H1 (cell line): Measurements from ENCODE around the gene NOB1. TPM values are rescaled to one million over a fixed set of nuclear protein-coding genes. Genes with fewer than 3 reads are reported as not detected.

Source experiments
- CTCF ChIA-PET: fragments of 300-600 bp; sonication (Branson Sonifier 250); formaldehyde crosslinking; loops from one replicate; lab custom pipeline; 2021; ENCODE audit not compliant: partially characterized antibody; lab: Charles Lee
- POLR2A ChIA-PET: fragments of 300-600 bp; sonication (Branson Sonifier 250); formaldehyde crosslinking; loops from one replicate; lab custom pipeline; 2021; ENCODE audit warnings: inconsistent platforms; ENCODE audit not compliant: partially characterized antibody; lab: Charles Lee
- DNase-seq, 2 experiments: peaks; one replicate each; pipeline versions ENCODE4 v3.0.0 to v3.0.0-alpha.2; 2010 to 2022; ENCODE audit warnings: low spot score in 2 of 2, low read depth in 1 of 2, mixed read lengths in 1 of 2
- FAIRE-seq: peaks from 2 replicates; lab custom pipeline; 2011; peaks lifted over from hg19 to GRCh38; lab: Jason Lieb, UNC
- H2AFZ ChIP-seq: 2 replicates; pipeline ENCODE4 v1.8.1; 2012; ENCODE audit warnings: low read length, inconsistent platforms
- H2AK5ac ChIP-seq: 2 replicates; pipeline ENCODE4 v1.6.1; 2013; ENCODE audit warnings: low read depth, low read length
- H2BK120ac ChIP-seq: replicated peaks from 2 replicates; pipeline ENCODE3; 2013; ENCODE audit warnings: low read depth, low read length, inconsistent platforms
- H2BK12ac ChIP-seq: 2 replicates; pipeline ENCODE4 v1.6.1; 2013; ENCODE audit warnings: low read depth, low read length
- H2BK15ac ChIP-seq: 2 replicates; pipeline ENCODE4 v1.6.1; 2013; ENCODE audit warnings: low read length
- H2BK20ac ChIP-seq: 2 replicates; pipeline ENCODE4 v1.6.1; 2013; ENCODE audit warnings: low read length
- H2BK5ac ChIP-seq: 2 replicates; pipeline ENCODE4 v1.6.1; 2013; ENCODE audit warnings: low read depth, low read length
- H3K14ac ChIP-seq: 2 replicates; pipeline ENCODE4 v1.6.1; 2013; ENCODE audit warnings: inconsistent platforms; ENCODE audit not compliant: insufficient read length
- H3K18ac ChIP-seq: 2 replicates; pipeline ENCODE4 v1.6.1; 2013; ENCODE audit warnings: low read length; ENCODE audit errors: extremely low read depth
- H3K23ac ChIP-seq: 2 replicates; pipeline ENCODE4 v1.6.1; 2013; ENCODE audit warnings: inconsistent platforms; ENCODE audit not compliant: insufficient read length
- H3K23me2 ChIP-seq: 2 replicates; pipeline ENCODE4 v1.6.1; 2013; ENCODE audit warnings: low read depth, low read length
- H3K27ac ChIP-seq: 2 replicates; pipeline ENCODE4 v1.6.1; 2011; ENCODE audit warnings: low read depth, low read length, inconsistent platforms
- H3K27me3 ChIP-seq, 4 experiments: replicated peaks in 1 of 4; 1 replicate in 1 of 4; 2 replicates in 3 of 4; pipeline versions ENCODE4 v1.6.1 to v1.8.1; 2011 to 2013; ENCODE audit warnings: low read length in 3 of 4, mild to moderate bottlenecking in 3 of 4, inconsistent platforms in 2 of 4, mixed read lengths in 2 of 4, moderate library complexity in 1 of 4; ENCODE audit not compliant: control insufficient read depth in 3 of 4, insufficient read depth in 3 of 4; ENCODE audit errors: extremely low read depth in 1 of 4
- H3K36me3 ChIP-seq, 4 experiments: 2 replicates each; pipeline versions ENCODE4 v1.6.1 to v1.8.1; 2011 to 2013; ENCODE audit warnings: mild to moderate bottlenecking in 4 of 4, low read length in 3 of 4, moderate library complexity in 2 of 4, control low read depth in 1 of 4, inconsistent platforms in 1 of 4; ENCODE audit not compliant: insufficient read depth in 4 of 4, control insufficient read depth in 2 of 4
- H3K4ac ChIP-seq: replicated peaks from 2 replicates; pipeline ENCODE3; 2013; ENCODE audit warnings: low read length, low read depth, mixed read lengths, inconsistent platforms; ENCODE audit not compliant: insufficient read length
- H3K4me1 ChIP-seq, 4 experiments: replicated peaks in 1 of 4; 1 replicate in 1 of 4; 2 replicates in 3 of 4; pipeline versions ENCODE4 v1.6.1 to v1.8.1; 2011 to 2013; ENCODE audit warnings: low read length in 3 of 4, inconsistent platforms in 2 of 4, mixed read lengths in 1 of 4; ENCODE audit not compliant: insufficient read depth in 4 of 4, control insufficient read depth in 3 of 4
- H3K4me2 ChIP-seq, 2 experiments: 2 replicates each; pipeline versions ENCODE4 v1.6.1 to v1.8.1; 2011 to 2013; ENCODE audit warnings: low read depth in 2 of 2, low read length in 2 of 2, control low read depth in 1 of 2, inconsistent platforms in 1 of 2, mild to moderate bottlenecking in 1 of 2; ENCODE audit not compliant: insufficient read depth in 1 of 2
- H3K4me3 ChIP-seq, 4 experiments: fragments of 200-600, 300-600 bp in 1 of 4; sonication (generic), shearing (Covaris generic), sonication (Bioruptor Twin) in 1 of 4; 2 replicates each; pipeline versions ENCODE4 v1.5.1 to v1.8.1; 2011 to 2016; ENCODE audit warnings: low read length in 4 of 4, low read depth in 3 of 4, control low read depth in 2 of 4, inconsistent platforms in 2 of 4, mild to moderate bottlenecking in 2 of 4, mixed read lengths in 1 of 4, moderate library complexity in 1 of 4; ENCODE audit not compliant: insufficient read depth in 2 of 4; ENCODE audit errors: extremely low read depth in 1 of 4
- H3K56ac ChIP-seq: replicated peaks from 2 replicates; pipeline ENCODE3; 2013; ENCODE audit warnings: low read depth, mild to moderate bottlenecking, mixed read lengths, low read length, inconsistent platforms; ENCODE audit not compliant: insufficient read length
- H3K79me1 ChIP-seq: 2 replicates; pipeline ENCODE4 v1.6.1; 2013; ENCODE audit warnings: low read depth, low read length, control low read depth
- H3K79me2 ChIP-seq, 2 experiments: 2 replicates each; pipeline versions ENCODE4 v1.6.1 to v1.8.1; 2012 to 2013; ENCODE audit warnings: low read length in 2 of 2, mild to moderate bottlenecking in 2 of 2, inconsistent platforms in 1 of 2; ENCODE audit not compliant: insufficient read depth in 2 of 2, control insufficient read depth in 1 of 2
- H3K9ac ChIP-seq, 4 experiments: replicated peaks in 1 of 4; 1 replicate in 1 of 4; 2 replicates in 3 of 4; pipeline versions ENCODE4 v1.6.1 to v1.8.1; 2011 to 2013; ENCODE audit warnings: low read depth in 3 of 4, low read length in 3 of 4, control low read depth in 2 of 4, mild to moderate bottlenecking in 2 of 4, moderate library complexity in 2 of 4, inconsistent platforms in 1 of 4; ENCODE audit errors: extremely low read depth in 1 of 4
- H3K9me3 ChIP-seq, 2 experiments: 2 replicates each; pipeline versions ENCODE4 v1.6.1 to v1.8.1; 2012 to 2013; ENCODE audit warnings: mild to moderate bottlenecking in 2 of 2, moderate library complexity in 2 of 2, control low read depth in 1 of 2, inconsistent platforms in 1 of 2, low read depth in 1 of 2, low read length in 1 of 2, mixed read lengths in 1 of 2; ENCODE audit not compliant: insufficient read depth in 2 of 2
- H4K20me1 ChIP-seq, 2 experiments: replicated peaks in 1 of 2; 2 replicates each; pipeline versions ENCODE3 to v1.8.1; 2011 to 2013; ENCODE audit warnings: inconsistent platforms in 2 of 2, low read length in 2 of 2, mild to moderate bottlenecking in 1 of 2; ENCODE audit not compliant: insufficient read depth in 2 of 2, control insufficient read depth in 1 of 2
- H4K5ac ChIP-seq: 2 replicates; pipeline ENCODE4 v1.6.1; 2013; ENCODE audit warnings: low read length, low read depth, mixed read lengths, inconsistent platforms; ENCODE audit not compliant: insufficient read length
- H4K8ac ChIP-seq: 2 replicates; pipeline ENCODE4 v1.8.0; 2013; ENCODE audit warnings: mild to moderate bottlenecking, moderate library complexity, low read length, inconsistent platforms; ENCODE audit not compliant: insufficient read depth; ENCODE audit errors: extremely low read depth
- H4K91ac ChIP-seq: replicated peaks from 2 replicates; pipeline ENCODE3; 2013; ENCODE audit warnings: low read length, mixed read lengths, inconsistent platforms; ENCODE audit not compliant: insufficient read length
- ASH2L ChIP-seq: fragments of 200-600, 300-600 bp; sonication (generic); IDR thresholded peaks from one replicate; pipeline ENCODE4 v1.7.1; 2017; ENCODE audit warnings: low read length
- CBX5 ChIP-seq: fragments of 300-800, 300-1000 bp; sonication (generic); IDR thresholded peaks from 2 replicates; pipeline ENCODE4 v1.7.1; 2016; ENCODE audit warnings: antibody characterized with exemption, low read length, low read depth
- EGR1 ChIP-seq: IDR thresholded peaks from 2 replicates; pipeline ENCODE4 v1.6.1; 2011; ENCODE audit warnings: low read depth, low read length, borderline replicate concordance
- JUND ChIP-seq: IDR thresholded peaks from 2 replicates; pipeline ENCODE4 v1.6.1; 2011; ENCODE audit warnings: mild to moderate bottlenecking, improper control_type of control experiment, low read length
- KDM4A ChIP-seq: IDR thresholded peaks from one replicate; pipeline ENCODE4 v1.7.1; 2012; ENCODE audit warnings: low read depth, mild to moderate bottlenecking, moderate library complexity, low read length, inconsistent platforms; ENCODE audit not compliant: severe bottlenecking
- MAX ChIP-seq: IDR thresholded peaks from 2 replicates; pipeline ENCODE4 v1.6.1; 2012; ENCODE audit warnings: inconsistent platforms
- NRF1 ChIP-seq: IDR thresholded peaks from 2 replicates; pipeline ENCODE4 v1.6.1; 2011; ENCODE audit warnings: mild to moderate bottlenecking, low read depth, low read length, improper control_type of control experiment
- POLR2A ChIP-seq, 2 experiments: IDR thresholded peaks; 1 replicate in 1 of 2; 2 replicates in 1 of 2; pipeline ENCODE4 v1.6.1; 2011; ENCODE audit warnings: low read depth in 2 of 2, low read length in 2 of 2, mild to moderate bottlenecking in 2 of 2; ENCODE audit errors: control extremely low read depth in 1 of 2
- POU5F1 ChIP-seq: IDR thresholded peaks from 2 replicates; pipeline ENCODE4 v1.6.1; 2011; ENCODE audit warnings: low read depth, mild to moderate bottlenecking, low read length, moderate library complexity
- RNF2 ChIP-seq: fragments of 200-900, 300-1000 bp; sonication (generic); IDR thresholded peaks from 2 replicates; pipeline ENCODE4 v1.7.1; 2016; ENCODE audit warnings: borderline replicate concordance, low read depth, mild to moderate bottlenecking, antibody characterized with exemption, low read length; ENCODE audit not compliant: poor library complexity, severe bottlenecking; ENCODE audit errors: missing control alignments
- SP1 ChIP-seq: IDR thresholded peaks from 2 replicates; pipeline ENCODE4 v1.6.1; 2011; ENCODE audit warnings: low read depth, low read length
- SP2 ChIP-seq: IDR thresholded peaks from 2 replicates; pipeline ENCODE4 v1.6.1; 2012; ENCODE audit warnings: mild to moderate bottlenecking, low read length, inconsistent platforms
- TEAD4 ChIP-seq: IDR thresholded peaks from 2 replicates; pipeline ENCODE4 v1.6.1; 2012; ENCODE audit warnings: low read depth, low read length, inconsistent platforms, mixed read lengths
- WGBS, 2 experiments: shearing (Covaris generic) in 1 of 2; methylation state at CpG; one replicate each; pipeline versions ENCODE4 v1.1.6 to v1.1.7; 2013 to 2015; ENCODE audit warnings: low lambda C conversion rate in 2 of 2, mixed read lengths in 2 of 2, inconsistent platforms in 1 of 2, low coverage in 1 of 2, missing lambda C conversion rate in 1 of 2; ENCODE audit not compliant: insufficient replicate concordance in 2 of 2, insufficient coverage in 1 of 2, insufficient read length in 1 of 2; ENCODE audit errors: extremely low coverage in 1 of 2, missing lambda C conversion rate in 1 of 2; 5-methylcytosine and 5-hydroxymethylcytosine counted together
- polyA plus RNA-seq, 7 experiments: library from polyadenylated mRNA; depleted of rRNA in 3 of 7; stranded (reverse) in 5 of 7; unstranded in 2 of 7; fragments of >200 nt in 5 of 7; fragments of 200-250 nt in 2 of 7; gene quantifications; 1 replicate in 5 of 7; 2 replicates in 1 of 7; 4 replicates in 1 of 7; pipeline versions ENCODE4 v1.2.1 to v1.2.3, GENCODE V29; 2011 to 2013; ENCODE audit warnings: missing spikeins in 2 of 7, mixed read lengths in 2 of 7
- total RNA-seq: library from RNA; stranded (reverse); fragmentation: NEBNext Ultra II Directional; extraction: Animal tissue kit (Norgen Biotek cat#: 25700); gene quantifications from 2 replicates; pipeline ENCODE4 v1.2.1, GENCODE V29; 2021

The NOB1 gene
- total and polyA plus RNA-seq, 2 of the 8 experiments (the other 6 are each of a cell fraction or from before 2014, with no cell fraction given) = 88.2 to 108 TPM

- FAIRE-seq = no peak
- no peak overlapping the region for H3K4me2 ChIP-seq
- no peak for TF ChIP-seq KDM4A
- TF ChIP-seq RNF2 = no peak
- no peak for TF ChIP-seq TEAD4
- no peak for TF ChIP-seq POLR2A (IDR thresholded peaks at IDR 0.05; ENCODE audit: control extremely low read depth in 1 of 2, low read depth in 2 of 2, low read length in 2 of 2)
- no peak for TF ChIP-seq ASH2L
- TF ChIP-seq EGR1 = no peak
- TF ChIP-seq POU5F1 = no peak
- TF ChIP-seq SP1 = no peak
- TF ChIP-seq MAX = no peak
- TF ChIP-seq CBX5 = no peak
- no peak for TF ChIP-seq SP2
- TF ChIP-seq JUND = no peak
- no peak for TF ChIP-seq NRF1
These were observed 33.8 kb downstream of the NOB1 start for GRCh38 chr16:69720822-69721430.

More at GRCh38 chr16:69720822-69721430, 33.8 kb downstream of the NOB1 start:
- Histone ChIP-seq H3K36me3 (peaks cover 0 to 4% (median 0%) of the 10 kb centered on the region in 4 experiments; a peak in 1 of 8 replicates), H3K27me3 (no peaks in the 10 kb centered on the region), H3K4me1 (peaks cover 0 to 7% (median 0%) of the 10 kb centered on the region in 4 experiments; a peak in 4 of 7 replicates), H3K56ac (no peak overlapping the region), H3K9ac (no peak overlapping the region), H3K14ac (no peak overlapping the region), H3K9me3 (no peaks in the 10 kb centered on the region), H3K23ac (no peak overlapping the region), H3K23me2 (0 out of 2 replicates have a peak, but pooled peaks cover 2% of the 10 kb centered on the region), H4K5ac (no peak overlapping the region), H4K91ac (no peak overlapping the region), H2BK120ac (no peak overlapping the region), H3K79me1 (0 out of 2 replicates have a peak, but pooled peaks cover 2% of the 10 kb centered on the region), H4K8ac (no peak overlapping the region), H4K20me1 (no peaks in the 10 kb centered on the region), H2AK5ac (no peak overlapping the region), H3K79me2 (no peaks in the 10 kb centered on the region), H2BK5ac (no peak overlapping the region), H2AFZ (no peak overlapping the region), H3K4ac (no peak overlapping the region), H2BK15ac (no peak overlapping the region; the same call in 1 of the 2 replicates), H3K27ac (no peak overlapping the region), H2BK20ac (no peak overlapping the region), H3K4me3 (no peak overlapping the region), H2BK12ac (no peak overlapping the region), H3K18ac (no peak overlapping the region)
- ChIA-PET CTCF (interaction anchor here (0.6 to 13.1 kb wide), 7 partner anchors 12 to 987 kb away, joined by 3 to 88 read pairs (median 5); partner anchors contain the start of gene NOB1), POLR2A (interaction anchor here (0.7 to 1.7 kb wide), 3 partner anchors 33 to 104 kb away, joined by 3 to 8 read pairs (median 3); partner anchors contain the start of gene NOB1)
- peak in 1 of 2 experiments; percentile 27 for DNase-seq
- 91% methylated on average over 10 of the region's 10 CpGs; no CpG with 5 or more reads in 1 of the 2 experiments for WGBS, 2 experiments
